ENCODE data around the gene CSNK1E.

- no peak for TF ChIP-seq CTCF (IDR thresholded peaks at IDR 0.05)
- TF ChIP-seq ZFX (IDR thresholded peaks at IDR 0.05; ENCODE audit: borderline replicate concordance): no peak
These were observed 66.4 kb downstream of the CSNK1E start for GRCh38 chr22:38250643-38251340.
